CD4-positive, alpha-beta T cell treated with Interferon alpha-2 for 1 hour (primary cell): ENCODE measurements around the gene C19orf44.

Experiments used
- DNase-seq, 2 donors: peaks; one replicate each; pipeline ENCODE4 v3.0.0-alpha.2; 2020 to 2022

C19orf44 gene

DNA sequence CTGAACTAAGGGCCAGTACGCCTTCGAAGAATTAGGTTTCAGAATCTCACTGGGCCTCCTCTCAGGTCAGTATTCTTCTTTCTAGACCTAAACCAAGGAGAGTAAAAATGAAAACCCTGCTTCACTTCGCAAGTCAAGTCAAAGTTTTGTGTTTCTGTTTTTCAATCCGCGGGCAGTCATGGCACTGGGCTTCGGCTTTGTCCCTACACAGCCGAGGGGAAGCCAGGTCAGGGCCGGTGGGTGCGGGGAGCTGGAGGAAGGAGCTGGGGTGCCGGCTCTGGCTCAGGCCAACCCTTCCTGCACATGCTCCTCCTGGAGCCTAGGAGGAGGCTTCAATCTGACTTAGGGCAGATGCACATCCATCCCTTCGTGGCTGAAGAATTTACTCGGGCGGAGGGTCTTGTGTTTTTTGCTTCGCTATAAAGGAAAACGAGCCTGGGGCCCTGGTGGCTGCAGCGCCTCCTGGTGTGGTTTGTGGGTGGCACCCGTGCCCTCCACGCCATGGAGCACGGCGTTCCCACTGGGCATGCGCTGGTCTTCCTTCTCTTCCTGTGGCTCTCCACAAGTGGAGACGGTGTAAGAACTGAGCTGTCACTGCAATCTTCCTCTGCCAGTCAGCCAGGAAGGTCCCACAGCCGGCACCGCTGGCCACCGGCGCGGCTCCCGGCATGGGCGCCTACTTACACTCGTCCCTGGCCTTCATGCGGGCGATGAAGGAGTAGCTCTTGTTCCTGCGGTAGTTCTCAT is 22.5 kb downstream of the C19orf44 start:
- no peak for DNase-seq

DNA sequence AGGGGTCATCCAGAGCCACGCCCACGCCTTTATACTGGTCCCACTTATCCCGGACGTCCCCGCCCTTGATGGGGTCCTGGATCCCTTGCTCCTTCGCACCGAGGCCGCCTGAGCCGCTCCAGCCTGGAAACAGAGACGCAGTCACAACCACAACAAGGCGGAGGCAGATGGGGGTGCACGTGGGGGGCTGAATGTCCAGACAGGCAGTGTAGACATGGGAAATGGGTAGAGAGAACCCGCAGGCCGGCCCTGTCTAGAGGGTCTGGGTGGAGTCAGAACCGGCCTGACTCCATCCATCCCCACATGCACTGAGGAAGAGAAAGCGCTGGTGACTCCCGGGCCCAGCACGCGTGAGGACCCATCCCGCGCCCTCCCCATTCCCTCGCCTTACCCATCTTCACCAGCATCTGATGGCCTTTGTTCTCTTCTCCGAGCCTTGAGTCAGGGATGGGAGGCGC is 23.1 kb downstream of the C19orf44 start:
- no peak for DNase-seq

DNA sequence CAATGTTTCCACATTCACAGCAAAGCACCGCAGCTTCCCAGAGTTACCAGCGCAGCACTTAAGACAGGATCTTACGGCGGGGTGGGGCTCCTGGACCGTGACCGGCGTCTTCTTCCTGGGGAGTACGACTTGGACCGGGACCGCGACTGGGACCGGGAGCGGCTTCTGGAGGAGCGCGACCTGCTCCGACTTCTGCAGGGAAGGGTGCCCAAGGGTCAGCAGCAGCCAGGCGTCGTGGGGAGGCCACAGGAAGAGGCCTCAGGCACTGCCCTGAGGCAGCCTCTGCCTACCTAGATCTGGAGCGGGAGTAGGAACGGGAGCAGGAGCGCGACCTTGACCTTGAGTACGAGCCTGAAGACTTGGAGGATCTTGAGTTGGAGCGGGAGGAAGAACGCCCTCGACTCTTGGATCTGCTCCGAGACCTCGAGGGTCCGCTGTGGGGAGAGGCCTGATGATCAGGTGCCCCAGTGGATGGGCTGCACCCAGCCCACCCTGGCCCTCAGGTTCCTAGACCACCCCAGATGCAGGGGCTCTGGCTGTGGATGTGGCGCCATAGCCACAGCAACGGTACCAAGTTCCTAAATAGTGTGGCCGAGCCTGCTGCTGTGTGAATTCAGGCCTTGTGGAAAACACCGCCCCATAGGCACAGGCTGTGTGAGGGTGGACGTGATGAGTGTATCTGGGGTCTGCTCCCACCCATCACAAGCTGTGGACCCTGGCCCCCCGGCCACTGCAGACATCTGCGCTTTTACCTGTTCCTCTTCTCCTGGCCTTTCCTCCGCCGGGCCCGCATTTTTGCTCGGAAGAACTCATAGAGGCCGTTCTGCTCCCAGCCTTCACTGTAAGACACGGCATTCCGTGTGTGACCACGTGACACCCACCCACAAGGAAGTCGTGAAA is 24.1 kb downstream of the C19orf44 start:
- no peak for DNase-seq

DNA sequence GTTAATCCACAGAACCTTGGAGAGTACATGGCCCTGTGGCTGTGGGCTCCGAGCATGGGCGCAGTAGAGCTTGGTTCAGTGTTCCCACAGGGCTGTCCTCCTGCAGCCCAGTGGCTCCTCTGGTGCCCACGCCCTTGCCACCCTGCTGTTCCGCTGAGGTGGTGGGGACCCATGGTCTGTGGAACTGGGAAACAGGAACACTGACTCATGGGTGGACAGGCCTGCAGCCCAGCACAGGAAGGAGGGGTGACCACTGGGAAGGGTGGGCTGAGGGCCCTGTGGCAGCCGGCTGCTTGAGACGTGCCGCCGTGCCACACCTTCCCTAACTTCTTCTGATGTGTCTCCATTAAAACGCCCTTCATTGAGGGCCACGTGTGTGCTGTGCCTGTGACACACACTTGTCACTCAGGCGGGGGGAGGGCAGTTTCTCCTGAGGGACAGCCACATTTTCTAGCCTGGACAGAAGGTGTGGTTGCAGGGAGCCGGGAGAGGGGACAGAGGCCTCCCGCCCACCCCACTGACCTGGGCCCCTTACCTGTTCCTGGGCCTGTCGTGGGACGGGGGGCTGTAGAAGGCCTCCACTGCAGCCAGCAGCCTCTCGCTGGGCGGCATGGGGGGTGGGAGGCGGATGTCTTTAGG is 24.9 kb downstream of the C19orf44 start:
- no peak for DNase-seq

DNA sequence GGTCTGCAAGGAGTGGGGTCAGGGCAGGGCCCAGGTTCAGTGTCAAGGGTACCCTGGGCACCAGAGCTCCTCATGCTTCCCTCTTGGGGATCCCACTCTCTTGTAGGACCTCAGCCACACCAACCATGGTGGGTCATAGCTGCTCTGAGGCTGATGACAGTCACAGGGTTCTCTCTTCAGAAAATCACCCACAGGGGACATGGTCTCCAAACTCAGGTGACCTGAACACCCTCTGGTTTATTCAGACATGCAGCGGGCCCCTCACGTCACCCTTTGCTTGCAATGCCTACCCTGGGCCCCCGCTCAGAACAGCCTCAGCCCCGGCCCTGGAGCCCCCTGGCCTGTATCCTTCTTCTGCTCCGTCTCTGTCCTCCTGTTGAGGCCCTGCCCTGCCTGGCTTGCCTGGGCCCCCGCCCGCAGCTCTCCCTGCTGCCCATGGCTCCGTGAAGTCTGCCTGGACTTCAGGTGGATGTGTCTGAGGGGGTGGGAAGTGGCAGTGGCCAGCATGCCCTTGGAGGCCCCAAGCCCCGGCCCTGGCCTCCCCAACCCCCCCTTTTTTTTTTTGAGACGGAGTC is 25.6 kb downstream of the C19orf44 start:
- no peak for DNase-seq

DNA sequence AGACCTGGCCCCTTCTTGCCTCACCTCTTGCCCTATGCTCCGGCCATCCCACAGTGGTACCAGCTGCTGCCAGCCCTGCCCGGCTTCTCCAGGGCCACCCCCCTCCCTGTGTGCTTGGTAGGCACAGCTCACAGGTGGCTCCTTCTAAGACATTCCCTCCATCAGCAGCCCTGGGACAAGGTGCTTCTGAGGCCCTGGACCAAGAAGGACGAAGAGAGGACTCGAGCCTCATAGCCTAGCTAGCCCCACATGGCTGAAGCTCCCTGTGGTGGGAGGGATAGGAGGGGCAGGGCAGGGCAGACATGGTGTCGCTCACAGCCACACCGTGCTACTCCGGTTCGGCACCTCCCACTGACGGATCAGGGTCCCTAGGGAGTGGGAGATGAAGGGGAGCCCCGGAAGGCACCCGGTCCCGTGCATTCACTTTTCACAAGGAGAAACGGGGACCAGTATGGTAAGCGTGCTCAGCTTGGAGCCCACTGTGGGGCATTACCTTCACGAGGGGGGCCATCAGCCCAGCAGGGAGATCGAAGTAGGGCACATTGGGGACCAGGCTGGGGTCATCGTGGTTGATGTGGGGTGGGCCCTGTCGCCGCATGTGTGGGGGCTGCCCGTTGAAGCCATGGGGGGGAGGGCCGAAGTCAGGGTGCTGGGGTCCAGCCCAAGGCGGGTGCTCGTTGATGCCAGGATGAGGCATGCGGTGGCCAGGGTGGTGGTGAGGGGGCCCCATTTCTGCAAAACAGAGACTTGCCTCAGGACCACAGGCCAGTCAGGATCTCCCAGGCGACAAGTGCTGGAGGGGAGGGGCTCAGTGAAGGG is 26.6 kb downstream of the C19orf44 start:
- DNase-seq, result no peak

DNA sequence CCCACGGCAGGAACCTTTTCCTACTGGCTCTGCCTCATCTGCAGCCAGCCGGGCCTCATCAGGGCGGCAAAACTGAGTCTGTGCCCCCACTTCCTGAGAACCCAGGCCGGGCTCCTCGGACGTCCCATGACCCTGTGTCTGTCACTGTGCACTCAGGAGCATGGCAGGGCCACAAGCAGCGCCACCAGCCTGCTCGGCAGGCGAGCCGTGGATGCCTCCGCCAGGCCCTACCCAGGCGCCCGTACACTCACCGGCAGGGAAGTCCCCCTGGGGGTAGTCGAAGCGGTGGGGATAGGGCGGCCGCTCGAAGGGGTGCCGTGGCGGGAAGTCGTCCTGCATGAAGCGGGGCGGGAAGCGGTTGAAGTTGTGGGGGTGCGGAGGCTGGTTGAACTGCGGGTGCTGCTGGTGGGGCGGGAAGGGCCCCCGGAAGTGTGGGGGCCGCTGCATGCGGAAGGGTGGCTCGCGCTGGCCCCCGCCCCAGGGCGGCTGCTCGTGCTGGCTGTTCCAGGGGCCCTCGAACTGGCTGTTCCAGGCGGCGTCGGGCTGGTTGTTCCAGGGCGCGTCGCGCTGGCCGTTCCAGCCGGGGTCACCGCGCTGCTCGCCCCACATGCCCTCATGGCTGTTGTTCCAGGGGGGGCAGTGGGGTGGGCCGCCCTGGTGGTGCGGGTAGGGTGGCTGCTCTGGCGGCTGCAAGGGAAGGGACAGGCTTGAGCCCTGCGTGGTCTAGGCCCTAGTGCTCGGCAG is 29.0 kb downstream of the C19orf44 start:
- DNase-seq, result no peak

DNA sequence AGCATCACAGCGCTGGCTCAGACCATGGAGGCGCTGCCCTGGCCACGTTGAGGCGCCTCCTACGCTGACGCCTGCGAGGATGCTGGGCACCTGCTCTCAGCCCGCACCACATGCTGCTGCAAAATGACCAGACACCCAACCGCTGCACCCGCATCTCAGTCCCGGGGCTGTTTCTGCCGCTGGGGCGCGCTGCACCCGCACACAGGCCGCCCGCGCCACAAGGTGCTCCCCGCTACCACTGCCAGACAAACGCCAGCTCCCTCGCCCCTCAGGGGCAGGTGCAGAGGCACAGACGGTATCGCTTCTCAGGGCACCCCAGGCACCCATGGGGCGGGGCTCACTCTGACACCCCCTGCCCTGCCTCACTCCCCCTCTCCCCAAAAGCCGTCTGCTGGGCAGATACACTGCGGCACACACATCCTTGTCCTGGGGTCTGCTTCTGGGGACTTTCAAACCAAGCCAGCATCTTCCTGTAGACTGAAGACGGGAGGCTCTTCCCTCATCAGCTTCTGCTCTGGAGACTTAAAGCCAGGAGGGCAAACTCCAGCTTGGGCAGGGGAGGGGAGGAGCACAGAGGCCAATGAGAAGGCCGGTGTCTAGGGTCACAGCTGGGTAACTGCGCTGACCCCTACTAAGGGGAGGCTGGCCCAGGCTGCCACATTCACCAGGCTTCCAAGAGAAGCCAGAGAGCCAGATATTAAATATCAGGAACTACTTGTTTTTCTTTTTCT is 29.7 kb downstream of the C19orf44 start:
- DNase-seq, result no peak

DNA sequence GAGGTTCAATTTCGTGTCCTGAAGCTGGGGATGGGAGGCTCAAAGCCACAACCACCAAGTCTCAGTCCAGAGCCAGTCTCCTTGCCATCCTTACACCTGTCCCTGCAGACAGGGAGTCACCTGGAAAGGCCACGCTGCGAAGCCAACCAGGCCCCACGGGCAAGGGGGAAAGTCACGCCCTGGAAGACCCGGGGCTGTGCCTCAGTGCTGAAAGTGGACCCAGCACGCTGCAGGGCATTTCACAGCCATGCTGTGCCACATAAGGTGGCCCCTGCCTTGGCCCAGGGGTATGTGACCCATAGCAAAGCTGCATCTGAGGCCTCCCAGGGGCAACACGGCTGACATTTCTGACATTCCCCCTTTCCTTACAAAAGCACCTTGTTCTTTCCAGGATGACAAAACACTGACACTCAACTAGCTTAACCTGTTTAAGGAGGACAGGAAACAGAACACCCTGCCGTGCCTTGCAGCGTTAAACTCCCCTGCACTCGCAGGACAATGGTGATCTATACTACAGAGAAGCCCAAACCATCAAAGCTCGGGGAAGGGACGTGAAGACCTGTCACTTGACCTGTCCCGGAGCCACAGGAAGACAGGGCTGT is 31.2 kb downstream of the C19orf44 start:
- no peak for DNase-seq

DNA sequence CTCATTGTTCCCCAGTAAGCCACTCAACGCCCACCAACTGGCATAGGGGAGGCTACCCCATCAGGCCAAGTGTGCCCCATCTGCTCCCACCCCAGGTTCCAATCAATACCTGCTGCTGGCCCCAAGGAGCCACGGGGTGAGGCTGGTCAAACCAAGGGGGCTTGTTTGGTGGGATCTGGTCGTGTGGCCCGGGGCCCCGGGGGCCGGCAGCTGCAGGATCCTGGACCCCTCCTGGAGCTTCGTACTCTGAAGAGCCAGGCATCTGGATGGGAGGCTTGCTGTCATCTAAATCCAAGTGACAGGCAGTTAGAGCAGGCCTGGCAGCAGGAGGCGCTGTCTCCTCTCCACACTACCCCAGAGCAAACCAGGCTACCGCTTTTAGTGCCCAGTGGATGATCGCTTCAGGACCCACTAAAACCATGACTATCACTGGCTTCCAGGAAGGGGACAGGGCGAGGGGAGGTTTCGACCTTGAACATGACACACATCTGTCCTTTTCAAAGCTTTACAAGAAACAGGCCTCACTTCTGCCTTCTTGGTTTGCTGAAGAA is 31.9 kb downstream of the C19orf44 start:
- DNase-seq, result peak; percentile 42 to 57

DNA sequence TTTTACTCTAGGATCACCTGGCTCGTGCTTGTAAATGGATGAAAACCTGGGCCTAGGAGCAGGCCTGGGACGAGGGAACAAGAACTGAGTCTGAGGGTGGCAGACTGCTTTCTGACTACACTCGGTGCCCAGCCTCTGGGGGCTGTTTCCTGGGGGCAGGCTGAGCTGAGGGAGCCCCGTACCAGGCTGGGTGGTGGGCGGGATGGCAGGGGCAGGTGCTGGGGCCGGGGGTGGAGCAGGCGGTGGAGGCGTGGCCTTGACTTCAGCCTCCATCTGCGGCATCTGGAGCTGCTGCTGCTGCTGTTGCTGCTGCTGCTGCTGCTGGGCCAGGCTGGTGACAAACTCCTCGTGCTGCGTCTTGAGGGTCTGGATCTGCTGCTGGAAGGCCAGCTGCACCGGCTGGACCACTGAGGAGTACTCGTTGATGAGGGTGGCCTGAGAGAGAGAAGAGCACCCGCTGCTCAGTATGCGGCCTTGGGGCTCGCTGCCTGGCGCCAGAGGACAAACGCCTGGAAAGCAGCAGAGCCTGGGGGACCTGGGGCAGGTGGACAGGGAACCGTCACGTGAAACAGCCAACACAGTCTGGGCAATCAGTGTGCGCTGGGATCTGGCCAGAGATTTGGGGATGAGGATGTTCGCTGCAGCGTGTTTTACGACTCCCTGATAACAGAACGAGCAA is 33.4 kb downstream of the C19orf44 start:
- no peak for DNase-seq

DNA sequence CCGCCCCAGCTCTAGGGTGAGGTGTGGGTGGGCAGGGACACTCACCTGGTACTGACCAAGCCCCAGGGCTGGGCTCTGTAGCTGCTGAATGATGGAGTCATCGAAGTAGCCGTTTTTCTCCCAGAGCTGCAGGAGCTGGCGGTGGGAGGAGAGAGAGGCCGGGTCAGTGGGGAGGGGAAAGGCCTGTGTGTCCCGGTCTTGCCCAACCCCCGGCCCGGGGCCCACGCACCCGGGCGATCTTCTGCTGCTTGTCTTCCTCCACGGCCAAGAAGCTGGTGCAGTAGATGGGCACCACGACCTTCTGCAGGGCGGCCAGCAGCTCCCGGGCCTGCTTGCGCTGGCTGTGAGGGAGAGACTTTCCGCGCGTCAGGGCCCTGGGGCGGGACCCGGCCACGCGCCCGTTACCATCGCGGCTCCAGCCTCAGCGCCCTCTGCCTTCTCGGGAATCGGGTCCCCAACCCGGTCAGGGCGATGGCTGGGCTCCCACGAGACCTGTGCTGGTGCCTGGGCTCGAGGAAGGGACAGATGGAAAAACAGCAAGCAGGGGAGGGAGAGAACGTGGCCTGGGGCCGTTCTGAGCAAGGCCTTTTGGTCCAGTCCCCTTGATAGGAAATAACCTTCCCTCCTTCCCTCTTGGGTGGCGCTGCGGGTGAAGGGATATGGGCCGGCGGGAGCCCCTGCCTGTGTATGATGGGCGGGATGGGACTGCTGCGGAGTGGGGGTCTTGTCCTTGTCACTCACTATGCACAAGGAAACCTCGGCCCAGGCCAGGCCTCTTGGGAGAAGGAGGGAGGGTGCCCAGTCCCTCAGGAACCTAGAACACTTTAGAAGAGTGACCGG is 34.6 kb downstream of the C19orf44 start:
- DNase-seq, result no peak

DNA sequence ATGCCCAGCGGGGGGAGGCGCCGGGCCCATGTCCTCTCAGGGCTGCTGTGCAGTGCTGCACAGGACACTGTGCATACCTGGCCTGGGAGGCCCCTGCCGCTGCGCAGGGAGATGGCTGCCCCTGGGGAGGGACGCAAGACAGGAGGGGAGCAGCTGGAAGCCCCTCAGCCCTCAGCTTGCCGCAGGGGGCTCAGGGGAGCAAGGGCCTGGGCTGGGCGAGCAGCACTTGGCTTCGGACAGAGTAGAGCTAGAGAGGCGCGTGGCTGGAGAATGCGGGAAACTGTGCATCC is 35.1 kb downstream of the C19orf44 start:
- no peak for DNase-seq

DNA sequence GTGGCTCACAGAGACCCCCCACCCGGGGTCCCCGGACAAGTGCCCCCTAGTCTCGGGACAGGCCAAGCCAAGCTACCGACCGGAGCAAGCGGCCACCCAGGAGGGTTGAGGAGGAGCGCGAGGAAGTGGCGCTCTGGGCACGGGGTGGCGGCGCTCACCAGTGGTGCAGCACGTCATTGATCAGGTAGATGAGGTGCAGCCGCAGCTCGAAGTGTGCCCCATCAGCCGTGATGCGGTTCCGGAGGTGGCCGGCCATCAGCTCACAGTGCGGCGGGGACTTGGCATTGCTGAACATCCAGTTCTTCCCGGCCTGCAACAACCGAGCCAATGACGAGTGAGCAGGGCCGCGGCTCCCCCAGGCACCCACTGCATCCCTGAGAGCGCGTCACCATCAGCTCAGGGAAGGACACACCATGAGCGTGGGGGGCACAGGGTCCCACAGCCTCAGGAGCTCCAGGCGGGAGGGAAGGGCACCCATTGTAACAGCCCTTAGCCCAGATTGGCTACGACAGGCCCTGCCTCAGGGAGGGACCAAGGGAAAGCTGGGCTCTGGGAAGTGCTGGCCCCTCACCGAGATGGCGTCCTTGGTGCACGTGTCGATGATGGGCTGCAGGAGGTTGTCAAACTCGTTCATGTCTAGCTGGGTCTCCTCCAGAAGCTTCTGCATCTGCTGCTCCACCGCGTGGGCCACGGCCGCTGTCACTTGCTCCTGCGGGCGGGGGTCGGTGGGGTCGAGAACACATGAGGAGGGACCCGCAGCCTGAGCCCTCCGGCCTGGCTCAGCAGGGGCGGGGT is 36.4 kb downstream of the C19orf44 start:
- no peak for DNase-seq

DNA sequence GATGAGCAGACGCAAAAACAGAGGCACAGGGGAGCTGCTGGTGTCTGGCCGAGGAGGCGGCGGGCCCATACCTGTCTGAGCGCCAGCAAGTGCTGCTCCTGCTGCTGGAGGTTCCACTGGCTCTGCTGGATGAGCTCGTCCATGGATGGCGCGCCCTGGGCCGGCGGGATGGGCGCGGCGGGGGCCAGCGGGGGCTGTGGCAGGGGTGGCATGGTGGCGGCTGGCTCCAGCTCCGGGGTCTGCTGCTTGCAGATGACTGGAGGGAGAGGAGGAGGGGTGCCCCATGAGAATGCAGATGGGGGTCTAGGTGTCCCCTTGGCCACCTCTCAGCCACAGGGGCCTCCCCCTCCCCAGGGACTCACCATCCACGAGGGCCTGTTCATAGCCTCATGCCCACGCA is 39.2 kb downstream of the C19orf44 start:
- DNase-seq, result no peak

DNA sequence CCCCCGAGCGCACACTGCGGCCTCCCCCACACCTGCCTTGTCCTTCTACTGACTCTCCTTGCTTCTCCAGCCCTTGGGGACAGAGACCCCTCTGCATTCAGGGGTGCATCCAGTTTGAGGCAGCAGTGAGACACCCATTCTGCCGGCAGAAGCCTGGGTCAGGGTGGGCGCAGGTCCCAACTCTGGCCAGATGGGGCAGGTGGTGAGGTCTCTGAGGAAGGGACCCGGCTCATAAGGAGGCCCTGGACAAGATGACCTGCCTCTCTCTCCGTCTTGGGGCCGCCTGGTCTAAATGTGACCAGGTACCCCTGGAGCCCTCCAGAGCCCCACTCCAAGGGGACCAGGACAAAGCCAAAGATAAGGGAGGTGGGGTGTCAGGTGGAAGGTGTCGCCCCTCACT is 39.9 kb downstream of the C19orf44 start:
- DNase-seq, result no peak

DNA sequence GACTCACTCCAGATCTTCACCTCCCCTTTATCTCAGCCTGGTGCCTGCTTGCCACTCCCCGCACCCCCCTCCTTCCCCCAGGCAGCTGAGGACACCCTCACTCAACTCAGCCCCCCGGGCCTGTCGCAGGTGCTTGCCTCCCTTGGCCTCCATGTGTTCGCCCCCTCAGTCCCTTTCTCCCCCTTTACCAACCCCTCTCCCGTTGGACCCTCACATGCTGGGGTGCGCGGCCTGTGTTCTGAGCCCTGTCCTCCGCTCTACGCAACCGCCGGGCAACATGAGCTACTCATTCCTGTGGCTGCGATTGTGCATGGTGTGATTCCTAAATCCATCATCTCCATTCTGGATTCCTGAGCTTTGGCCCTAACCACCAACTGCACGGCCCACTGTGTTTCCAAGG is 40.9 kb downstream of the C19orf44 start:
- no peak for DNase-seq

DNA sequence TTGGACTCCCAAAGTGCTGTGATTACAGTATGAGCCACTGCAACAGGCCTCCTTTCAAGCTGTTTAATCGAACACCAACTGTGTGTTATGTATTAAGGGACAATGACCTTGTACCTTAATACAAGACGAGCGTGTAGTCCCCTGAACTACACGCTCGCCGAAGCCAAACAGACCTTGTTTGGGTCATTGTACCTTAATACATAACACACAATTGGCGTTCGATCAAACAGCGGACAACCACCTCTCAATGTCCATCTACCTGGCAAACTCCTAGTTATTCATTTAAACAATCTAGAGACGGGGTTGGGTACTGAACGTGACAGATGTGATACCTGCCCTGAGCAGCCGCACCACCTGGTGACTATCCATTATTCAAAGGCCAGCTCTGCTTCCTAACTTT is 44.8 kb downstream of the C19orf44 start:
- DNase-seq, result no peak
